ENCODE data around the gene NAT16.

GRCh38 chr7:101216860-101217387 lies 36.8 kb upstream of the NAT16 start:
- TF ChIP-seq CENPBD1 (CRISPR knock-in tag; IDR thresholded peaks at IDR 0.05; ENCODE audit: borderline replicate concordance, low read depth), result no peak
- TF ChIP-seq BHLHE40 (IDR thresholded peaks at IDR 0.05; ENCODE audit: low read length), result no peak
- no peak for TF ChIP-seq SMC3 (IDR thresholded peaks at IDR 0.05; ENCODE audit: low read length)
